Stomach (tissue), 4 donors: ENCODE results near the gene PGAP6.

Experiments
- EP300 ChIP-seq: sonication (generic); formaldehyde crosslinking; IDR thresholded peaks from one replicate; pipeline ENCODE4 v1.6.1; 2017; ENCODE audit warnings: antibody characterized with exemption
- TF ChIP-seq, protein P1 (sequence below), 7 experiments: fragments of 450-650 bp in 4 of 7; fragments of 200-600 bp in 3 of 7; sonication (generic) in 3 of 7; IDR thresholded peaks; one replicate each; pipeline ENCODE4 v1.5.1; 2016 to 2019; ENCODE audit warnings: antibody characterized with exemption in 7 of 7, control low read depth in 2 of 7, mild to moderate bottlenecking in 1 of 7

DNA sequence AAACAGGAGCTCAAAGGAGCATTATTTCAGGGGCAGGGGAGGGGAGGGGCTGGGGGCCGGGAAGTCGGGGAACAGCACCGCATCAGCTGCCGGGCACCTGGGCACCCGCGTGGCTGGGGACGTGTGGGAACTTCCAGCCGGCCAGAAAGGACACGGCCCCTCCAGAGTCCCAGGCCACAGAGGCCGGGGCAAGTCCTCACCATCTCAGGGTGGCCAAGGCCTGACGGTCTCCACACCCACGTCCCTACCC, 1.1 kb downstream of the PGAP6 start:
- TF ChIP-seq, protein P1, sequence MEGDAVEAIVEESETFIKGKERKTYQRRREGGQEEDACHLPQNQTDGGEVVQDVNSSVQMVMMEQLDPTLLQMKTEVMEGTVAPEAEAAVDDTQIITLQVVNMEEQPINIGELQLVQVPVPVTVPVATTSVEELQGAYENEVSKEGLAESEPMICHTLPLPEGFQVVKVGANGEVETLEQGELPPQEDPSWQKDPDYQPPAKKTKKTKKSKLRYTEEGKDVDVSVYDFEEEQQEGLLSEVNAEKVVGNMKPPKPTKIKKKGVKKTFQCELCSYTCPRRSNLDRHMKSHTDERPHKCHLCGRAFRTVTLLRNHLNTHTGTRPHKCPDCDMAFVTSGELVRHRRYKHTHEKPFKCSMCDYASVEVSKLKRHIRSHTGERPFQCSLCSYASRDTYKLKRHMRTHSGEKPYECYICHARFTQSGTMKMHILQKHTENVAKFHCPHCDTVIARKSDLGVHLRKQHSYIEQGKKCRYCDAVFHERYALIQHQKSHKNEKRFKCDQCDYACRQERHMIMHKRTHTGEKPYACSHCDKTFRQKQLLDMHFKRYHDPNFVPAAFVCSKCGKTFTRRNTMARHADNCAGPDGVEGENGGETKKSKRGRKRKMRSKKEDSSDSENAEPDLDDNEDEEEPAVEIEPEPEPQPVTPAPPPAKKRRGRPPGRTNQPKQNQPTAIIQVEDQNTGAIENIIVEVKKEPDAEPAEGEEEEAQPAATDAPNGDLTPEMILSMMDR (IDR thresholded peaks at IDR 0.05): no peak
- no peak for TF ChIP-seq EP300
